A204.1 (cell line): ENCODE data around the gene PLSCR3.

Experiments
- FAIRE-seq: peaks from 2 replicates; lab custom pipeline; 2012; peaks lifted over from hg19 to GRCh38; lab: Jason Lieb, UNC

Gene PLSCR3

DNA sequence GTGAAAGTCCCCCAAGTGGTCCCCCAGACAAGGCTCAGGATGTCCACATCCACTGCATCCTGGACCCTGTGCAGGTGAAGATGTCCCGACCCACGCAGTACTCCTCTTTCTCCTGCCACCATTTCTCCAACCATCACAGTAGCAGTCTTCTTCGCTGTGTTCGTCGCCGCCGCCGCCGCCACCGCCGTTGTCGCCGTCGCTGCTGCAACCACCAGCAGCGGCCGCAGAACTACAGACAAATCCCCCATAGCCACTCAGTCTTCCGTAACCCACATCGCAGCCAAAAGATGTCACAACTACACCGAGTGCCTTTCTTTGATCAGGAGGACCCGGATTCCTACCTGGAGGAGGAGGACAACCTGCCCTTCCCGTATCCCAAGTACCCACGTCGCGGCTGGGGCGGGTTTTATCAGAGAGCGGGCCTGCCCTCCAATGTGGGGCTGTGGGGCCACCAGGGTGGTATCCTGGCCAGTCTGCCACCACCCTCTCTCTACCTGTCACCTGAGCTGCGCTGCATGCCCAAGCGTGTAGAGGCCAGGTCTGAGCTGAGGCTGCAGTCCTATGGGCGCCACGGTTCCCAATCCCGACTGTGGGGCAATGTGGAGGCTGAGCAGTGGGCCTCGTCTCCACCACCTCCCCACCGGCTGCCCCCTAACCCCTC lies 32.0 kb upstream of the PLSCR3 start:
- no peak for FAIRE-seq

GRCh38 chr17:7425756-7426155 lies 31.4 kb upstream of the PLSCR3 start:
- no peak for FAIRE-seq

GRCh38 chr17:7425316-7425715 lies 31.0 kb upstream of the PLSCR3 start, which contains the start of gene SPEM2:
TSS of gene SPEM2 (plus strand) at chr17:7425616. CDS start at chr17:7425689, 73 bp downstream.
- FAIRE-seq: no peak

DNA sequence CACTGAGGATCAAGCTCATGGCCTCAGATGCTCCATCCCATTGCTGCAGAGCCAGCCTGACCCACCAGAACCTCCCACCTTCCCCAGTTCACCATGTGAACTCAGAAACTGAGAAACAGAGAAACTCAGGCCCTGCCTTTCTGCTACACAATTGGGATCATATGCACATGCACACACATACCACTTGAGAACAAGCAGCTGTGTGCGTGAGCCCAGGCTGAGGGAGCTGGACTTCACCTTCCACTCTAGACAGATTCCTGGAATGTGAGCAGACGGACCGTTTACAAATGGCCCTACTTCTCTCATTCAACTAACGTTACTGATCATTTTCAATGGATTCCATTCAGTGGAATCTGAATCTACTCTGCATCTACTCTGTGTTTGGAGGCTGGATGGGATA lies 29.4 kb upstream of the PLSCR3 start:
- FAIRE-seq: no peak

GRCh38 chr17:7421186-7421585 lies 26.9 kb upstream of the PLSCR3 start:
- FAIRE-seq: no peak

DNA sequence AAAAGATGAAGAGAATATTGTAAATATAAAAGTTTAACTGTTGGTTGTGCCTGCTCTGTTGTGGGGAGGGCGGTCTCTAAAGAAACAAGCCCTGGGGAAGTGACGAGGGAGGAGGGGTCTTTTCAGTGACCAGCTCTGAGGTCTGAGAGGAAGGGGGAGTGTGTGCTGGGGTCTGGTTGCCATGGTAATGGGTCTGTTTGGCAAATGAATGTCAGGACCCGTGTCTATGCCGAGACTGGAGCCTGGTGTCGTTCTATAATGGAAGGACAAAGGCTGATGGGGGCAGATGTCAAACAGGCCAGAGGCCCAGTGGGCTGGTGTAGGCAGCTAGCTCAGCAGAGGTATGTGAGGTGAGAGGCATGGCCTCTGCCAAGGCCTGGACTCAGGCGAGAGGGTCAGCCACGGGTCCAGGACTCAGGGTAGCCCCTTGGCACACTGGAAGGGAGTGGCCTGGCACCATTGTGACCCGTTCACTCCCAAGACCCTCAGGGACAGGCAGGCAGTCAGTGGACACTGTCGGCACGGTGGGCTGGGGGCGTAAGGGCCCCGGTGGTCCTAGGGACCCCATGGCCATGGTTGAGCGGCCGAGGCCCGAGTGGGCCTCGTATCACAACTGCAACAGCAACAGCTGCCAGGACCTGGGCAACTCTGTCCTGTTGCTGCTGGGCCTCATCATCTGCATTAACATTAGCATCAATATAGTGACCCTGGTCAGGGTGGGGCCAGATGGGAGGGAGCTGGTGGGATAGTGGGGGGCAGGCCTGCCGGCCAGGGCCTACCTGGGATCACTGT lies 25.7 kb upstream of the PLSCR3 start, which contains the start of gene SPEM1:
Gene SPEM1 (plus strand): TSS at position 506 of the 792 bp plus-strand sequence. CDS start 61 bp downstream, at position 567.
- FAIRE-seq: no peak

GRCh38 chr17:7418472-7419152 lies 24.3 kb upstream of the PLSCR3 start:
- FAIRE-seq: no peak

- no peak for FAIRE-seq
Measured at GRCh38 chr17:7417056-7417655, 22.8 kb upstream of the PLSCR3 start.

DNA sequence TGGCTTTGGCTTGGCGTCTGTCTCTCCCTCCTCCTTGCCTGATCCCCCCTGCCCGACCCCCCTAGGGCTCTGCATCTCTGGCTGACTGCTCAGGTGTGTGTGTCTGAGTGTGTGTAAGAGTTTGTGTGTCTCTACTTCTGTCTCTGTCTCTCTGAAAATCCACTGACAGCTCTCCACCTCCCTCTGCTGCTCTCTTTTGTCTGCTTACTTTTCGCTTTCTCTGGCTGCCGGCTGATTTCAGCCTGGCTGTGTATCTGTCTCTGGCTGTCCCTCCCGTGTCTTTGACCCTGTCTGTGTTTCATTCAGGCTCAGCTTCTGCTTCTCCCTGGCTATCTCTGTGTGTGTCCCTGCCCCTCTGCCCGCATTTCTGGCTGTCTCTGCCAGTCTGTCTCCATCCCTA lies 22.0 kb upstream of the PLSCR3 start:
- FAIRE-seq: no peak

- FAIRE-seq: no peak
Measured at GRCh38 chr17:7415784-7416183, 21.5 kb upstream of the PLSCR3 start.

DNA sequence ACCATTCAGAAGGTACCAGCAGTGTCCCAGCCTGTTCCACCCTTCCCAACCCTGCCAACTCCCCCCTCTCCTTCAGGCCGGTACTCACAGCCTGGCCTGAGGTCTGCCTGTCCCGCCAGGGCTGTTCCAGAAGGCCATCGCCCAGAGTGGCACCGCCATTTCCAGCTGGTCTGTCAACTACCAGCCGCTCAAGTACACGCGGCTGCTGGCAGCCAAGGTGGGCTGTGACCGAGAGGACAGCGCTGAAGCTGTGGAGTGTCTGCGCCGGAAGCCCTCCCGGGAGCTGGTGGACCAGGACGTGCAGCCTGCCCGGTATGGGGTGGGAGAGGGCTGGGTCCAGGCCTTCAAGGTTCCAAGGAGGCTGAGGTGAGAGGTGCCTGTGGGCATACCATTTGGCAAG lies 20.5 kb upstream of the PLSCR3 start:
- no peak for FAIRE-seq

DNA sequence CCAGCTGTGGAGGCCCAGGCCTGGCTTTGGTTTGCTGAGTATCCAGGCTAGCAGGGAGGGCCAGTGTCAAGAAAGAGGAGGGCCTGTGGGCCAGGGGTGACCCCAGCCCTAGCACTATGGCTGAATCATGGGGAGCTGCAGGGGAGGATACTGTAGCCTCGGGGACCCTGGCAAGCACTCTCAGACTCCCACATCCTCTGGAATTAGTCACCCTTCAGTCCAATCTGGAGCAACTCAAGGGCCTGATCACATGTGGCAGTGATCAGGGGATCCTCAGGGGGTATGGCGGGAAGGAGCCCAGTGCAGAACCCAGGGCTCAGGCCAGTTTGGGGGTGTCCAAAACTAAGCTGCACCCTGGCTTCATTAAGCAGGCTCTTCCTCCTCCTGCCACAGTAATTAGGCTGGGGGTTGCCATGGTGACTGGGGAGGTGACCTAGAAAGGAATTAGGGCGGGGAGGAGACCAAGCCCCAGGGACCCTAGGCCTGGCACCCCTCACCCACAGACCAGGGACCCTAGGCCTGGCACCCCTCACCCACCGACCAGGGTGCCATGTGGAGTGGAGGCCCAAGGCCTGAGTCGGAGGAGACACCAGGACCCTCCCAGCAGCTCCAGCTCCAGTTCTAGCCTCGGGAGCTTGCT lies 19.1 kb upstream of the PLSCR3 start:
- no peak for FAIRE-seq

DNA sequence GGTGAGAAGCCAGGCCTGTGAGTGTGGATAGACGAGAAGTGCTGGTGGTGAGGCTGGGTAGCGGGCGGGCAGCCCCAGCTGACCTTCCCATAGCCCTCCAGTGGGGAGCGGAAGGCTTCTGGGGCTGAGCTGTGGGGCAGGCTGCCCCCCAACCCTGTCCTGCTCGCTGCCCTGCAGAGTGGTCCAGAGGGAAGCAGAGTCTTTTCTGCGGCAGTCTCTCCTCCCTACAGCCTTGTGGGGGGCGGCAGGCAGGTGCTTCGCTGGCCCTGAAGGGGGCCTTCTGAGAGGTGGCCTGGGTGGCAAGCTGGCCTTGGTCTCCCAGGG lies 17.1 kb upstream of the PLSCR3 start:
- FAIRE-seq: no peak

DNA sequence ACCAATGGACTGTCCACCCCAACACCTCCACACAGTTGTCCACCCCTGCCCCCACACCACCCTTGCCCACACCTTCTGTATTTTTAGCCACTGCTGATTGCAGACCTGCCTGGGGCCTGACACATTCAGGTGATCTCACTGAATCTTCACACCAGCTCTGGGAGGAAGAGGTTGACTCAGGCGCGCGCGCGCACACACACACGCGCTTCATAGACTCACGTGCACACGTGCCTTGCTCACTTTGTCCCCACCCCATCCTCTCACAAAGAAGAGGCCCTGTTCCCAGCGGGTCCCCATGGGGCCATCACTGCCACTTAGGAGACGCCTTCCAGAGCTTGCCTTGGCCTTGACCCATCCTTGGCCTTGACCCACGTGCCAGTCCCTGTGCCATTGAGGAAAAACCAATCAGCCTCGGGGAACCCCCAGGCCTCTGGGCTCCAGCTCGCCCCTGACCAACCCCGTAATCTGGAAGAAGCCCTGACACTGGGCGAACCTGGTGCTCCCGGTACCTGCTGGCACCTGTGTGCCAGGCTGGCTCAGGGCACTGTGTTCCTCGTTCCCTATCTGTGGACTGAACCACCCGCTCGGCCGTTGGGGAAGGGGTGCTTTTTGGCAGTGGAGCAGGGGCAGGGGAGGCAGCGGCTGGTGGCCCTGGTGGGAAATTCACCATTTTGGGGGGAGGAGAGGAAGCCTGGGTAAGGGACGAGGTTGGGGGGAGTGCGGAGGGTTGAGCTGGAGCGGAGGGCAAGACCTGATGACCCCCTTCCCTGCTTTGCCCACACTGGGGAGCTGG lies 16.5 kb upstream of the PLSCR3 start:
- no peak for FAIRE-seq

DNA sequence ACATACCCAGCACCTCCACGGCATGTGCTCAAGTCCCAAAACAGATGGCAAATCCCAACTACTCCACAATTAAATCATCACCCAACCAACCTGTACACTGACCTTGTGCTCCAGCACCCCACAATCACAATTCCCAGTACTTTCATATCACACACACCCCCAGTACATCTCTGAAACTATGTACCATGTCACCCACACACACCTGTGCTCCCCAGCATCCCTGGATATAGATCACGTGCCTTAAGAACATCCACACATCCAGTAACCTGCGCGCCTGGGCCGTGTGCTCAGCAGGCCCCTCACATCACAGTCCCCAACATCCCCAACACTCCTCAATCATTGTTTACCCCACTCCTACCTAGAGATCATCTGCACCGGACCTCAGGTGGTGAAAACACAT lies 15.4 kb upstream of the PLSCR3 start:
- no peak for FAIRE-seq

DNA sequence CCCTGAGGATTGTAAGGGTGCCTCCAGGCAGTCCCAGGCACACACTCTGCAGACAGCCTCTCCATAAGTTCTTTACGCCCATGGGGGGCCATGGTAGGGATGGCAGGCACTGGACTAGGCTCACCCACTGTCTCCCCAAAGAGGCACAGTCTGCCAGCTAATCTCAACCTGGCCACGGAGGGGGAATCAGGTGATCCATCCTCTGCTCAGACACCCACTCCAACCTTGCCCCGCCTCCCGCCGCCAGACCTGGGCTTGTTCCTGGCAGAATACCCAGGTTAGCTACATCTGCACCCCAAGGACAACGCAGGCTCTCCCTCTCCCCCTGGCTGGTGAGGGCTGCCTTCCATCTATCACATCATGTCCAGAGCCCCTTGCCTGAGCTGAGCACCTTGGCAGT lies 14.5 kb upstream of the PLSCR3 start:
- no peak for FAIRE-seq

GRCh38 chr17:7408252-7408727 lies 14.0 kb upstream of the PLSCR3 start:
- FAIRE-seq: no peak

- no peak for FAIRE-seq
Measured at GRCh38 chr17:7407485-7408251, 13.3 kb upstream of the PLSCR3 start, which contains the start of gene NLGN2. TSS of gene NLGN2 (plus strand) at chr17:7407845. CDS start at chr17:7408256, 411 bp downstream.

DNA sequence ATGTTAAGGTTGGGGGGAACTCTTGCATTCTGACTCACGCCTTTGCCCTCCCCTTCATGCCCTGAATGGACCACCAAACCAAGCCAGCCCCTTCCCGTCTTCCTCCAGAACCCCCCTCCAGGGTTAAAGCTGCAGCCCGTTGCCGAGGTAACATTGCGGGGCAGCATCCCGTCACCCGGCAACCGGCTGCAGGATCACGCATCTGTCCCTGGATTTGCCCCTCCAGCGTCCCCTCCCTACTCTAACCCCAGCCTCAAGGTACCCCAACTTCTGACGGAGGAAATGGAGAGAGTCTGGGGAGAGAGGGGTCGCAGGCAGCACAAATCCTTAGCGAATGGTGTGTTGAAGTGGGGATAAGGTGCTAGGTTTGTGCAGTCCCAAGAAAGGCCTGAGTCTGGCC lies 12.8 kb upstream of the PLSCR3 start:
- FAIRE-seq: no peak

- FAIRE-seq: no peak
Measured at GRCh38 chr17:7406235-7406825, 12.0 kb upstream of the PLSCR3 start.
